ENCODE measurements around the gene GGT6. TPM values are rescaled to one million over a fixed set of nuclear protein-coding genes. Genes with fewer than 3 reads are reported as not detected.

GGT6 gene
- total RNA-seq, 1 experiment from 2014 or later: not detected

- POLR2A ChIA-PET (ENCODE audit: low non-redundant PET): no interaction called here
- Histone ChIP-seq H3K9me3 (ENCODE audit: low read depth, low read length, poor library complexity, severe bottlenecking) (no peaks in the 10 kb centered on the region), H3K27ac (ENCODE audit: low read depth, low read length, poor library complexity, severe bottlenecking) (no peak overlapping the region), H3K4me1 (ENCODE audit: insufficient read depth, low read length, poor library complexity, severe bottlenecking) (no peaks in the 10 kb centered on the region), H3K4me3 (ENCODE audit: low read depth, low read length, poor library complexity, severe bottlenecking) (no peak overlapping the region), H3K27me3 (replicated peaks; ENCODE audit: insufficient read depth, low read depth, low read length, poor library complexity) (no peaks in the 10 kb centered on the region), H3K36me3 (ENCODE audit: insufficient read depth, low read length, poor library complexity, severe bottlenecking) (no peaks in the 10 kb centered on the region)
- no peak for TF ChIP-seq EZH2 (IDR thresholded peaks at IDR 0.05; ENCODE audit: borderline replicate concordance, low read depth, low read length, poor library complexity, severe bottlenecking)
- TF ChIP-seq, protein P1, sequence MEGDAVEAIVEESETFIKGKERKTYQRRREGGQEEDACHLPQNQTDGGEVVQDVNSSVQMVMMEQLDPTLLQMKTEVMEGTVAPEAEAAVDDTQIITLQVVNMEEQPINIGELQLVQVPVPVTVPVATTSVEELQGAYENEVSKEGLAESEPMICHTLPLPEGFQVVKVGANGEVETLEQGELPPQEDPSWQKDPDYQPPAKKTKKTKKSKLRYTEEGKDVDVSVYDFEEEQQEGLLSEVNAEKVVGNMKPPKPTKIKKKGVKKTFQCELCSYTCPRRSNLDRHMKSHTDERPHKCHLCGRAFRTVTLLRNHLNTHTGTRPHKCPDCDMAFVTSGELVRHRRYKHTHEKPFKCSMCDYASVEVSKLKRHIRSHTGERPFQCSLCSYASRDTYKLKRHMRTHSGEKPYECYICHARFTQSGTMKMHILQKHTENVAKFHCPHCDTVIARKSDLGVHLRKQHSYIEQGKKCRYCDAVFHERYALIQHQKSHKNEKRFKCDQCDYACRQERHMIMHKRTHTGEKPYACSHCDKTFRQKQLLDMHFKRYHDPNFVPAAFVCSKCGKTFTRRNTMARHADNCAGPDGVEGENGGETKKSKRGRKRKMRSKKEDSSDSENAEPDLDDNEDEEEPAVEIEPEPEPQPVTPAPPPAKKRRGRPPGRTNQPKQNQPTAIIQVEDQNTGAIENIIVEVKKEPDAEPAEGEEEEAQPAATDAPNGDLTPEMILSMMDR (conservative IDR thresholded peaks at IDR 0.05; ENCODE audit: low read depth, low read length): no peak
- BruUV-seq (replicated peaks): no TSS peak
- CTCF ChIA-PET: interaction anchor here (0.5 to 0.6 kb wide), 2 partner anchors 53 to 112 kb away, joined by 3 to 8 read pairs; no protein-coding TSS in a partner anchor
- no peak for DNase-seq (ENCODE audit: low spot score)
- intact Hi-C loops (cut with micrococcal nuclease; ENCODE audit: unreplicated experiment): no loop called here
Measured at GRCh38 chr17:4513113-4514032, 47.0 kb downstream of the GGT6 start.

DNA sequence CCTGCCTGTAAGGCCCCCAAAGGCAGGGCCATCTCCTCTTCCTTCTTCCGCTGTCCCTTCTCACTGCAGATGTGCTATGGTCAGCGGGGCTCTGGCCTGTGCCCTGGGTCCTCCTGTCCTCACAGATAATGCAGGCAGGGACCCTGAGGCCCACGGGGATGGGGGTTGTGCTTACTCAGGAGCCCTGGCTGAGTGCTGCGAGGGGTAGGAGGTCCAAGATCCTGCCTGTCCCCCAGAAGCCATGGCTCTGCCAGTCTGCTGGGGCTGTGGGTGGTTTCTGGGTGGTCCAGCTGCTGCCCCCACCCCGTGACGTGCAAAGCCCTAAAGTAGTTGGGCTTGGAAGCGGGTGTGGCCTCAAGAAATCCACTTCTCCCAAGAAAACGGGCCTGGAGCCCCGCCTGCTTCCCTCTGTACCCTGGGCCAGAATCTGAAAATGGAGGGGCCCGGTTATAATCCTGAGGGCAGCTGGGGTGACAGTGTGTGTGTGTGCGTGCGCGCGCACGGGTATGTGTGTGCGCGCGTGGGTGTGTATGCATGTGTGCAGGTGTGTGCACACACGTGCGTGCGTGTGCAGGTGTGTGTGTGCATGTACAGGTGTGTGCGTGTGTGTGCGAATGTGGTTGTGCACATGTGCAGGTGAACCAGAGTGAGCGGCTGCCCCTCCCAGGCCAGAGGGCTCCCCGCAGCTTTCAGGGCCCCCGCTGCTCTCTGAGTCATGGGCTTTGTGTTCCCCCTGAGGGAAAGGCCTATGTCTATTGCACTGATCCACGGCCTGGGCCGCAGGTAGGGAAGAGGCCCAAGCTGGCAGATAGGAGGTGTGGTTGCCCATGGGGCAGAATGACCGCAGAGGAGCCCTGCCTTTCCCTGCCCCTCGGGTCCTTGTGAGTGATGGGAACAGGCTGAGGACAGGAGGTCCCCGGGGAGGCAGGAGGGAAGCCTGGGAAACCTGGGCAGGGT is 47.9 kb downstream of the GGT6 start:
- Histone ChIP-seq H3K9me3 (ENCODE audit: low read depth, low read length, poor library complexity, severe bottlenecking) (no peaks in the 10 kb centered on the region), H3K27me3 (replicated peaks; ENCODE audit: insufficient read depth, low read depth, low read length, poor library complexity) (no peaks in the 10 kb centered on the region), H3K27ac (ENCODE audit: low read depth, low read length, poor library complexity, severe bottlenecking) (no peak overlapping the region), H3K4me1 (ENCODE audit: insufficient read depth, low read length, poor library complexity, severe bottlenecking) (no peaks in the 10 kb centered on the region), H3K36me3 (ENCODE audit: insufficient read depth, low read length, poor library complexity, severe bottlenecking) (no peaks in the 10 kb centered on the region), H3K4me3 (ENCODE audit: low read depth, low read length, poor library complexity, severe bottlenecking) (no peak overlapping the region)
- TF ChIP-seq, protein P1 (conservative IDR thresholded peaks at IDR 0.05; ENCODE audit: low read depth, low read length): no peak
- TF ChIP-seq EZH2 (IDR thresholded peaks at IDR 0.05; ENCODE audit: borderline replicate concordance, low read depth, low read length, poor library complexity, severe bottlenecking): no peak
- DNase-seq (ENCODE audit: low spot score): no peak
- ChIA-PET CTCF (no interaction called here), POLR2A (ENCODE audit: low non-redundant PET) (no interaction called here)
- BruUV-seq (replicated peaks): no TSS peak
- intact Hi-C loops (cut with micrococcal nuclease; ENCODE audit: unreplicated experiment): no loop called here

GRCh38 chr17:4511199-4511932 is 49.0 kb downstream of the GGT6 start:
- no peaks in the 10 kb centered on the region for H3K4me1 ChIP-seq (ENCODE audit: insufficient read depth, low read length, poor library complexity, severe bottlenecking)
- H3K4me3 ChIP-seq (ENCODE audit: low read depth, low read length, poor library complexity, severe bottlenecking): no peak overlapping the region
- no TSS peak for BruUV-seq (replicated peaks)
- no peaks in the 10 kb centered on the region for H3K9me3 ChIP-seq (ENCODE audit: low read depth, low read length, poor library complexity, severe bottlenecking)
- no peak for TF ChIP-seq EZH2 (IDR thresholded peaks at IDR 0.05; ENCODE audit: borderline replicate concordance, low read depth, low read length, poor library complexity, severe bottlenecking)
- TF ChIP-seq, protein P1 (conservative IDR thresholded peaks at IDR 0.05; ENCODE audit: low read depth, low read length): no peak
- POLR2A ChIA-PET (ENCODE audit: low non-redundant PET): no interaction called here
- no peaks in the 10 kb centered on the region for H3K36me3 ChIP-seq (ENCODE audit: insufficient read depth, low read length, poor library complexity, severe bottlenecking)
- no peaks in the 10 kb centered on the region for H3K27me3 ChIP-seq (replicated peaks; ENCODE audit: insufficient read depth, low read depth, low read length, poor library complexity)
- intact Hi-C loops (cut with micrococcal nuclease; ENCODE audit: unreplicated experiment): no loop called here
- DNase-seq (ENCODE audit: low spot score): no peak
- CTCF ChIA-PET: no interaction called here
- H3K27ac ChIP-seq (ENCODE audit: low read depth, low read length, poor library complexity, severe bottlenecking): no peak overlapping the region

Data from A673 (cell line).